ENCODE results near the gene PMPCA.

PMPCA gene

DNA sequence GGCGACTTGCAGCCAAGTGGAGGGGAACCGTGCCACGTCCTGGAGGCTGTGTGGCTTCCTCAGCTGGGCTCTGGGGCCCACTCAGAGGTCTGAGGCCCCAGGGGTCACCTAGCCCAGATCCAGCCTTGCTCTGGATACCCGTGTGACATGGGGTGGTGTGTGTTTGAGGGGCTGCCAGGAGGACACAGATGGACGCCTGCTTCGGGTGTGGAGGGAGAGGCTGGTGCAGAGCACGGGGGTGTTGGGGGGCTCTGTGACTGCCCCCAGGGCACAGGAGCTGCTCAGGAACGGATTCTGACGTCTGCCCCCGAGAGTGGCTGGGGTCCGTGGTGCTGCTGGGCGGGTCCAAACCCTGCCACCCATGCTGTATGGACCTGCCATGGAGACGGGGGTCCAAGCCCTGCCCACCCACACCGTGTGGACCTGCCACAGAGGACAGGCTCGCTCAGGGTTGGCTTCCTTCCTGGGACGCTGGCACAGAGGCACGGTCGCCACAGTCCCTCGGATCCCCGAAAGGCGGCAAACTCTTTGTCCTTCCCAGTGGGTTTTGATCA lies 18.7 kb downstream of the PMPCA start:
- H3K9me2 ChIP-seq (replicated peaks; ENCODE audit: insufficient read depth, low read length): no peaks in the 10 kb centered on the region
- no peaks in the 10 kb centered on the region for H3K9me3 ChIP-seq (ENCODE audit: insufficient read depth, low read length)
- H3K27me3 ChIP-seq (ENCODE audit: low read length): no peaks in the 10 kb centered on the region
- no peak overlapping the region for H3K9ac ChIP-seq (ENCODE audit: low read length)
- H3K36me3 ChIP-seq (ENCODE audit: low read length): no peaks in the 10 kb centered on the region
- no peak overlapping the region for H3K4me2 ChIP-seq (ENCODE audit: low read depth, low read length, poor library complexity, severe bottlenecking)
- no peaks in the 10 kb centered on the region; the same call in 1 of the 2 replicates for H3K79me2 ChIP-seq (ENCODE audit: insufficient read depth, low read length)
- no peak overlapping the region for H3K4me3 ChIP-seq (ENCODE audit: insufficient read depth, low read length, poor library complexity, severe bottlenecking)
- no peak overlapping the region for H3K27ac ChIP-seq (ENCODE audit: low read depth, low read length)
- H4K20me1 ChIP-seq (ENCODE audit: low read depth, low read length): no peaks in the 10 kb centered on the region
- H2AFZ ChIP-seq (ENCODE audit: low read depth, low read length, severe bottlenecking): no peak overlapping the region
- H3F3A ChIP-seq (ENCODE audit: insufficient read depth): no peaks in the 10 kb centered on the region
- TF ChIP-seq, protein P1, sequence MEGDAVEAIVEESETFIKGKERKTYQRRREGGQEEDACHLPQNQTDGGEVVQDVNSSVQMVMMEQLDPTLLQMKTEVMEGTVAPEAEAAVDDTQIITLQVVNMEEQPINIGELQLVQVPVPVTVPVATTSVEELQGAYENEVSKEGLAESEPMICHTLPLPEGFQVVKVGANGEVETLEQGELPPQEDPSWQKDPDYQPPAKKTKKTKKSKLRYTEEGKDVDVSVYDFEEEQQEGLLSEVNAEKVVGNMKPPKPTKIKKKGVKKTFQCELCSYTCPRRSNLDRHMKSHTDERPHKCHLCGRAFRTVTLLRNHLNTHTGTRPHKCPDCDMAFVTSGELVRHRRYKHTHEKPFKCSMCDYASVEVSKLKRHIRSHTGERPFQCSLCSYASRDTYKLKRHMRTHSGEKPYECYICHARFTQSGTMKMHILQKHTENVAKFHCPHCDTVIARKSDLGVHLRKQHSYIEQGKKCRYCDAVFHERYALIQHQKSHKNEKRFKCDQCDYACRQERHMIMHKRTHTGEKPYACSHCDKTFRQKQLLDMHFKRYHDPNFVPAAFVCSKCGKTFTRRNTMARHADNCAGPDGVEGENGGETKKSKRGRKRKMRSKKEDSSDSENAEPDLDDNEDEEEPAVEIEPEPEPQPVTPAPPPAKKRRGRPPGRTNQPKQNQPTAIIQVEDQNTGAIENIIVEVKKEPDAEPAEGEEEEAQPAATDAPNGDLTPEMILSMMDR (IDR thresholded peaks at IDR 0.05; ENCODE audit: insufficient read depth, low read length, poor library complexity, severe bottlenecking): no peak
- no peak for TF ChIP-seq EZH2phosphoT487 (conservative IDR thresholded peaks at IDR 0.05; ENCODE audit: low read length)

DNA sequence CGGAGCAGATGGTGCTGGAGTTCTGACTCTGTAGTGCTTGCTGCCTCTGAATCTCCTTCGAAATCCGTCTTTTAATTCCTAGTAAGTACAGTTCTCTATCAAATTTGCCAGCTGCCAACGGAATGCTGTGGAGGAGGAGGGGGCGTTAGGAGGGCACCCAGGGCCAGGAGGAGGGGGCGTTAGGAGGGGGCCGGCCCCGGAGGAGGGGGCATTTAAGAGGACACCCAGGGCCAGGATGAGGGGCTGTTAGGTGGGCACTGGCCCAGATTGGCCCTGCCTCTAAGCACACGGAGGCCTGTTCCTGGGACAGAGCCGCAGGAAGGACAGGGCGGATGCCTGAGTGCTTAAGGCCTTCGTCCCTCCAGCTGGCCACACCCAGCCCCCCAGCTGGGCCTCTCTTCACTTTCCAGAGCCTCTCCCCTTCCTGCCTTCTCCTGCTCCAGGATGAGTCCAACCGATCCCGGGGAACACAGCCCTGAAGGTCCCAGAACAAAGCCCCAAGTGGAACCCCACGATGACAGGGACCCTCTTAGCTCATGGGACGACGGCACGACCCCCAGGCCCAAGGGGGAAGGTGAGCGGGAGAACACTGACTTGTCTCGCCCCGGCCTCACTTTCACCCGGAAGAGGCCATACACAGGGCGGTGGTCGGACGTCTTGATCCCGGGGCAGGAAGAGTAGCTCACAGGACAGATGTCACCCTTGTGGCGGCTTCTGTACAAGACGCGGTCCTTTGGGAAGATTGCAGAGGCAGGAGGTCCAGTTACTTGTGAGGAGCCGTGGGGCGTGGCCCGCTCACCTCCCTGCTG lies 19.4 kb downstream of the PMPCA start:
- no peaks in the 10 kb centered on the region for H3K36me3 ChIP-seq (ENCODE audit: low read length)

DNA sequence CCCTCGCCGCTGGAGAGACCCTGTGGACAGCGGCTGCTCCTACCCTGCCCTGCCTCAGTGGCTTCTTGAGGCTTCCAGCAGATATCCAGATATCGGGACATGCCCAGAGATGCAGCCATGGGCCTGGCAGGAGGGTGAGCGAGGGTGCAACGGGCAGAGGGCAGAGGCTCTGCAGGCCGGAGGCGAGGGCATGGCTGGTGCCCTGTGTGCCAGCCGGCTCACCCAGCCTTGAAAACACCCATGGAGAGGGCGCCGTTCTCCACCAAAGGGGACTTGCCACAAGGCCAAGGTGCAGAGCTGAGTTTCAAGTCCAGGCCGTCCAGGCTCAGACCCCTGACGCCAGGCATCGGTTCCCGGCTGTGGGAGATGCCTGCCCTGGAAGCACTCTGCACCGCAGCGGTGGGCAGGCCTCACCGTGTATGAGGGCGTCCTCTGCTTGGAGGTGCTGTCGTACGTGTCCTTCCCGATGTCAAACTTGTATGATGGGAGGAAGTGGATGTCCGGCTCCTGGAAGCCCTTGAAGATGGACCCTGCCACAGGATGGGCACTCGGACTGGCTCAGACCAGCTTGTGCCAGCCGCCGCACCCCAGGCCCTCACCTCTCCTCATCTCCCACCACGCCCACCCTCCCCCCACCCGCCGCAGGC lies 20.3 kb downstream of the PMPCA start:
- no peaks in the 10 kb centered on the region for H3K36me3 ChIP-seq (ENCODE audit: low read length)
- no peak overlapping the region for H3K27ac ChIP-seq (ENCODE audit: low read depth, low read length)
- TF ChIP-seq EZH2phosphoT487 (conservative IDR thresholded peaks at IDR 0.05; ENCODE audit: low read length): no peak
- no peaks in the 10 kb centered on the region for H3F3A ChIP-seq (ENCODE audit: insufficient read depth)
- no peak overlapping the region for H3K9ac ChIP-seq (ENCODE audit: low read length)
- no peak overlapping the region for H3K4me3 ChIP-seq (ENCODE audit: insufficient read depth, low read length, poor library complexity, severe bottlenecking)
- H3K9me2 ChIP-seq (replicated peaks; ENCODE audit: insufficient read depth, low read length): no peaks in the 10 kb centered on the region
- H3K27me3 ChIP-seq (ENCODE audit: low read length): no peaks in the 10 kb centered on the region
- H2AFZ ChIP-seq (ENCODE audit: low read depth, low read length, severe bottlenecking): no peak overlapping the region
- no peak overlapping the region for H3K4me2 ChIP-seq (ENCODE audit: low read depth, low read length, poor library complexity, severe bottlenecking)
- no peaks in the 10 kb centered on the region; the same call in 1 of the 2 replicates for H3K79me2 ChIP-seq (ENCODE audit: insufficient read depth, low read length)
- H4K20me1 ChIP-seq (ENCODE audit: low read depth, low read length): no peaks in the 10 kb centered on the region
- no peaks in the 10 kb centered on the region for H3K9me3 ChIP-seq (ENCODE audit: insufficient read depth, low read length)

More for the DNA sequence above, 19.4 kb downstream of the PMPCA start:
- no peaks in the 10 kb centered on the region for H3K9me3 ChIP-seq (ENCODE audit: insufficient read depth, low read length)
- H4K20me1 ChIP-seq (ENCODE audit: low read depth, low read length): no peaks in the 10 kb centered on the region
- H3K9me2 ChIP-seq (replicated peaks; ENCODE audit: insufficient read depth, low read length): no peaks in the 10 kb centered on the region
- no peak overlapping the region for H3K9ac ChIP-seq (ENCODE audit: low read length)
- no peak overlapping the region for H3K4me3 ChIP-seq (ENCODE audit: insufficient read depth, low read length, poor library complexity, severe bottlenecking)
- H3K27ac ChIP-seq (ENCODE audit: low read depth, low read length): no peak overlapping the region
- H2AFZ ChIP-seq (ENCODE audit: low read depth, low read length, severe bottlenecking): no peak overlapping the region
- no peaks in the 10 kb centered on the region for H3F3A ChIP-seq (ENCODE audit: insufficient read depth)
- H3K27me3 ChIP-seq (ENCODE audit: low read length): no peaks in the 10 kb centered on the region
- no peak overlapping the region for H3K4me2 ChIP-seq (ENCODE audit: low read depth, low read length, poor library complexity, severe bottlenecking)
- no peaks in the 10 kb centered on the region; the same call in 1 of the 2 replicates for H3K79me2 ChIP-seq (ENCODE audit: insufficient read depth, low read length)
- TF ChIP-seq, protein P1 (IDR thresholded peaks at IDR 0.05; ENCODE audit: insufficient read depth, low read length, poor library complexity, severe bottlenecking): no peak
- TF ChIP-seq EZH2phosphoT487 (conservative IDR thresholded peaks at IDR 0.05; ENCODE audit: low read length): no peak

Measured in SU-DHL-6 (cell line).